ENCODE results near the gene HSD11B1. TPM values are rescaled to one million over a fixed set of nuclear protein-coding genes. Genes with fewer than 3 reads are reported as not detected.

HSD11B1 gene
- polyA plus RNA-seq, 1 donor: not detected

- no peak for DNase-seq
Observed at GRCh38 chr1:209755926-209756614, 51.4 kb downstream of the HSD11B1 start, which contains the start of gene TRAF3IP3. TRAF3IP3 (plus strand) TSS chr1:209756053; CDS start chr1:209760040, 3,987 bp downstream.

GRCh38 chr1:209756615-209757445 lies 52.2 kb downstream of the HSD11B1 start:
- no peak for DNase-seq

DNA sequence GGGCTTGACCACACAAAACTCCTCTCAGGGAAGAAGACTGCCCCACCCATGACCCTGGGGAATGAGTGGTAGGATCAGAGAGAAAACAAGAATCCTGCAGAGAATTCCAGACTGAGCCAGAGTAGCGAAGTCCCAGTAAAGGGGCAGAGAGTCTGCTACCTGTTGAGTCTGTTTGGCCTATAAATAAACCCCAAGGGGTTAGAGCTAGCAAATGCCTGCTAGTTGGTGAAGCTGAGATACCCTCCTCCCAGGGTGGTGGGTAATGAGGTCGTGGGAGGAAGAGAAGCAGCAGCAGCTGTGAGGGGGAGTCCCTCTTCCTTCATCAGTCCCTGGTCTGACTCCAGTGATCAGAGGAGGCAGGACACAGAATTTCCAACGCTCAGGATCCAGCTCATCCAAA lies 53.8 kb downstream of the HSD11B1 start:
- DNase-seq: no peak

GRCh38 chr1:209759829-209760359 lies 55.2 kb downstream of the HSD11B1 start:
- no peak for DNase-seq

DNA sequence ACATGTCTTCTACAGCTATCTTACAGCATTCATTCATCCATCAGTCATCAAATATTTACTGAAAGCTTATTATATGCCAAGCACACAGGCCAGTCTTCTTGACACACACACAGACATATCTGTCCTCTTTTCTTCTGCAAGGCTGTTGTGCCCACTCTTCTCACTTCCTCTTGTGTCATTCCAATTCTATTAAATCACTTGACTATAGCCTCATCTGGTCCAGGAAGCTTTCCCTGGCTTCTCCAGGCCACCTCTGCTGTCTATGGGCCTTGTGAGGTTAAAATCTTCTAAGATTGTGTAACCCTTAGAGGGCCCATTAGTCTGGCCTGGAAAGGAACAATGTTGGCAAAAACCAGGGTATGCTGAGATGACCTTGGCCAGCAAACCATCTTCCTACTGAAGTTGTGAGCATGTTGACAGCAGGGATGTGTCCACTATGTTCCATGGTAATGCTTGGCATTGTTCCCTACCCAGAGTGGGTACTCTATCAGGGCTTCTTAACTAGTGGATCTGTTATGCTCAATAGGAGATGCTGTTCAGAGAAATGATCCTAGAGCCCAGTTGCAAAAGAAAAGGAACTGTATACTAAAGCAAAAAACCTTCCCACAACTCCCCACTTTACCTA lies 56.5 kb downstream of the HSD11B1 start:
- no peak for DNase-seq

GRCh38 chr1:209766051-209766450 lies 61.4 kb downstream of the HSD11B1 start:
- no peak for DNase-seq

DNA sequence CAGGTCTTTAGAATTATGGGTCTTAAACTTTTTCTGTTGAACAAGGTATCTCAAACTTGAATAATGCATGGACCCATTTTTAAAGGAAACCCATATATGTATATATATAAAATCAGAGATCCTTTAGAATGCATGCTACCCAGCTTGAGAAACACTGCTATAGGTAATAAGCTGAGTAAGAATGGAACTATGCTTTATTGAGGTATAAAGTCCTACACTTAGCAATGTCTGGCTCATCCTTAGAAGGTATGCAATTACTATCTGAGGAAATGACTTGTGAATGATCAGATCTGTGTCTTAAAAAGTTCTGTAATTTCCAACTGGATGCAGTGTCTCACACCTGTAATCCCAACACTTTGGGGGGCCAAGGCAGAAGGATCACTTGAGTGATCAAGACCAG lies 62.5 kb downstream of the HSD11B1 start:
- no peak for DNase-seq

GRCh38 chr1:209767706-209768105 lies 63.1 kb downstream of the HSD11B1 start:
- no peak for DNase-seq

- no peak for DNase-seq
Observed at GRCh38 chr1:209768354-209768774, 63.7 kb downstream of the HSD11B1 start.

DNA sequence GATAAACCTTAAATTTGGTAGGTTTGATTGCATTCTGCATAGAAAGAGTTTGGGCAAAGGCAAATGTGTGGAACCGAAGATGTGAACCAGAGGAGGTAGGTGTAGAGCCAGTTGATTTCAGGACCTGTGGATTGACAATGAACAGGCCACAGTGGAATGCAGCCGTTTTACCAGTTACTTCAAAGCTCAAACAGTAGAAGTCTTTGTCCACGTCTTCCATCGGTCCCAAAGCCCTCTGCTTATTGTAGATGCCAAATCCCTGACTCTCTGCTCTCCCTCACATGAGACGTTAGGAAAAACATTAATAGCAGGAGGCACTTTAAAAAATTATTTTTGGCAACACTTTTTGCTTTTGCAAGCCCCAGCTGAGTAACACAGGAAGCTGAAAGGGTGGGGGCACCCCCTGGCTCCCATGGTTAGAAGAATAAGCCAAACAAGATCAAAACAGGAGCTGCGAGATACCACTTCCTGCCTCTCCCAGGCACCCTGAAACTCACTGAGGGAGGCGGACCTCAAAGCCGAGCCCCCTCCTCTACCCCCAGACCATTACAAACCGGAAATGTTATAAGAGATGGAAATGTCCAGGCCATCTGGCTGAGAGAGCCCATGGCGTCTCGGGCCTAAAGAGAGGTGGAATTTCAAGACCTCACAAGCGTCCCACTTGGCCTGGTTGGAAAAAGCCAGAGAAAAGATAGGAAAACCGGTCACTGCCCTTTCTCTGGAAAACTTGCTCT lies 64.7 kb downstream of the HSD11B1 start:
- no peak for DNase-seq

GRCh38 chr1:209769971-209770370 lies 65.3 kb downstream of the HSD11B1 start:
- no peak for DNase-seq

GRCh38 chr1:209770636-209771415 lies 66.2 kb downstream of the HSD11B1 start:
- no peak for DNase-seq

DNA sequence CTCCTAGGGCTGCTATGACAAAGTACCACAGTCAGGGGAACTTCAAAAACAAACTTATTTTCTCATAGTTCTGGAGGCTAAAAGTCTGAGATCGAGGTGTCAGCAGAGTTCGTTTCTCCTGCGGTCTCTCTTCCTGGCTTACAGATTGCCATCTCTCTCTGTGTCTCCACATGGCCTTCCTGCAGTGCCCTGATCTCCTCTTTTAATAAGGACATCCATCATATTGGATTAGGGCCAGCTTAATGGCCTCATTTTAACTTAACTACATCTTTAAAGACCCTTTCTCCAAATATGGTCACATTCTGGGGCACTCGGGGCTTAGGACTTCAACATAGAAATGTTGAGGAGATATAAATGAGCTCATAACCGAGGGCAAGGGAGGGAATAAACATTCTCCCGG lies 67.5 kb downstream of the HSD11B1 start:
- no peak for DNase-seq

GRCh38 chr1:209774592-209774991 lies 69.9 kb downstream of the HSD11B1 start:
- DNase-seq: no peak

- no peak for DNase-seq
Observed at GRCh38 chr1:209775678-209776077, 71.0 kb downstream of the HSD11B1 start.

- no peak for DNase-seq
Observed at GRCh38 chr1:209777587-209777986, 72.9 kb downstream of the HSD11B1 start.

- no peak for DNase-seq
Observed at GRCh38 chr1:209778102-209778501, 73.5 kb downstream of the HSD11B1 start.

GRCh38 chr1:209780268-209780667 lies 75.6 kb downstream of the HSD11B1 start:
- DNase-seq: no peak

DNA sequence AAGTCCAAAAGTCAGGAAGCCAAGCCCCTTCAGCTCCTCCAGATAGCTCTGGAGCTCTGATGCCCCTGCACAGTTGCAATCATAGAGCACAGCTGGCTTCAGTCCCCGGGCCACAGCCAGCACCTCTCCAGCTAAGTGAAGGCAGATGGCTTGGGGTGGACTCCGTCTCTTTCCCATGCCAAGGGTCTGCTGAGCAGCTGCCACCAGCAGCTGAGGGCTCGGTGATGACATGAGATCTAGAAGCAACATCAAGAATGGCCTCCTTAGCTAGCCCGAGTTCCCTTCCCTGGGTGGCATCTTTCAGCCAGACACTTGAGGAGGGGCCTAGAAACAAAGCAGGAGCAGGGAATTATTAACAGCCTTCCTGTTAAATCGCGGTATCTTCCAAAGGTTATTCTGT lies 78.7 kb downstream of the HSD11B1 start:
- no peak for DNase-seq

Data from left kidney (tissue), 2 donors.